Spinal cord (tissue), 10 donors: Measurements from ENCODE around the gene NRAS. TPM values are rescaled to one million over a fixed set of nuclear protein-coding genes. Genes with fewer than 3 reads are reported as not detected.

Experiments
- DNase-seq, 6 donors: peaks; one replicate each; pipeline versions ENCODE4 v3.0.0 to v3.0.0-alpha.2; 2013 to 2015; ENCODE audit warnings: low spot score in 6 of 6, low read depth in 4 of 6
- H3K27ac ChIP-seq: one replicate; pipeline ENCODE4 v1.5.1; 2013; ENCODE audit warnings: low read depth, low read length, control low read depth
- H3K27me3 ChIP-seq: one replicate; pipeline ENCODE4 v1.6.1; 2013; ENCODE audit warnings: low read length; ENCODE audit not compliant: control insufficient read depth, insufficient read depth
- H3K36me3 ChIP-seq: one replicate; pipeline ENCODE4 v1.6.1; 2013; ENCODE audit warnings: low read length; ENCODE audit not compliant: control insufficient read depth, insufficient read depth
- H3K4me1 ChIP-seq: one replicate; pipeline ENCODE4 v1.6.1; 2013; ENCODE audit warnings: low read length; ENCODE audit not compliant: control insufficient read depth, insufficient read depth
- H3K4me3 ChIP-seq: one replicate; pipeline ENCODE4 v1.5.1; 2013; ENCODE audit warnings: low read depth, low read length, control low read depth
- H3K9me3 ChIP-seq: one replicate; pipeline ENCODE4 v1.6.1; 2013; ENCODE audit warnings: low read length; ENCODE audit not compliant: control insufficient read depth, insufficient read depth
- whole genome bisulfite sequencing: methylation state at CpG from one replicate; pipeline ENCODE4 v1.1.5; 2013; ENCODE audit warnings: missing lambda C conversion rate; ENCODE audit not compliant: insufficient coverage; 5-methylcytosine and 5-hydroxymethylcytosine counted together
- long read RNA-seq, 4 donors: transcript quantifications; one replicate each; lab custom pipeline, GENCODE V29; 2026
- polyA plus RNA-seq, 2 donors: library from polyadenylated mRNA; unstranded; fragments of 120-200 nt; gene quantifications; one replicate each; pipeline ENCODE4 v1.2.1, GENCODE V29; 2013; ENCODE audit not compliant: insufficient read length in 2 of 2
- total RNA-seq, 2 donors: library from RNA; depleted of rRNA in 1 of 2; stranded (reverse); fragments of 120-200 nt in 1 of 2; fragments of >200 nt in 1 of 2; gene quantifications; one replicate each; pipeline versions ENCODE4 v1.2.3 to v1.2.4, GENCODE V29; 2013 to 2014
- donor health status: healthy.

Gene NRAS
- 10 to 100 TPM; 47.5 to 53.0 TPM for total RNA-seq
- 10 to 100 TPM; 35.8 to 54.1 TPM for polyA plus RNA-seq
- long read RNA-seq, donor 1, full-length matches to known transcripts: 32 of 48 reads
- long read RNA-seq, donor 1, partial matches to known transcripts: 16 of 48 reads
- long read RNA-seq, donor 1, other reads (novel, unspliced or antisense): 0 of 48 reads
- long read RNA-seq, donor 2, full-length matches to known transcripts: 21 of 27 reads
- long read RNA-seq, donor 2, partial matches to known transcripts: 6 of 27 reads
- long read RNA-seq, donor 2, other reads (novel, unspliced or antisense): 0 of 27 reads
- long read RNA-seq, donor 3, full-length matches to known transcripts: 34 of 34 reads
- long read RNA-seq, donor 3, partial matches to known transcripts: 0 of 34 reads
- long read RNA-seq, donor 3, other reads (novel, unspliced or antisense): 0 of 34 reads
- long read RNA-seq, donor 4, full-length matches to known transcripts: 20 of 63 reads
- long read RNA-seq, donor 4, partial matches to known transcripts: 43 of 63 reads
- long read RNA-seq, donor 4, other reads (novel, unspliced or antisense): 0 of 63 reads

GRCh38 chr1:114716304-114717170 lies at the start of gene NRAS:
Gene NRAS (minus strand): TSS chr1:114716771. CDS start chr1:114716160, 611 bp downstream.
- H3K4me1 ChIP-seq: no peaks in the 10 kb centered on the region
- WGBS: under 1% methylated on average over 34 of the region's 38 CpGs
- peak within 1 kb of the TSS; percentile 95 for H3K4me3 ChIP-seq
- peaks cover 24% of the 10 kb centered on the region for H3K36me3 ChIP-seq
- peak; percentile 82 to 98 (median 92) for DNase-seq
- H3K27me3 ChIP-seq: no peaks in the 10 kb centered on the region
- H3K9me3 ChIP-seq: no peaks in the 10 kb centered on the region
- peak within 1 kb of the TSS; percentile 89 for H3K27ac ChIP-seq

GRCh38 chr1:114764689-114765088 lies 48.1 kb upstream of the NRAS start:
- Histone ChIP-seq H3K27me3 (no peaks in the 10 kb centered on the region), H3K4me3 (no peak overlapping the region), H3K27ac (no peak overlapping the region), H3K4me1 (no peaks in the 10 kb centered on the region), H3K9me3 (no peaks in the 10 kb centered on the region), H3K36me3 (peaks cover 4% of the 10 kb centered on the region)
- DNase-seq: no peak
- WGBS: 100% methylated on average over 3 of the region's 4 CpGs

- H3K4me1 ChIP-seq: peaks cover 13% of the 10 kb centered on the region
- peak overlapping the region; percentile 100 for H3K4me3 ChIP-seq
- H3K27me3 ChIP-seq: no peaks in the 10 kb centered on the region
- peak in 1 of 6 donors; percentile 4 for DNase-seq
- H3K27ac ChIP-seq: peak overlapping the region; percentile 100
- 0% methylated on average over 1 of the region's 6 CpGs for WGBS
- no peaks in the 10 kb centered on the region for H3K36me3 ChIP-seq
- H3K9me3 ChIP-seq: no peaks in the 10 kb centered on the region
These were observed 41.8 kb upstream of the NRAS start for GRCh38 chr1:114758256-114758832.

GRCh38 chr1:114757455-114758255 lies 41.1 kb upstream of the NRAS start, which contains the start of gene CSDE1:
Gene CSDE1 (minus strand): TSS chr1:114757984. CDS start chr1:114739890, 18,094 bp downstream.
- H3K27me3 ChIP-seq: no peaks in the 10 kb centered on the region
- WGBS: under 1% methylated on average over 47 of the region's 50 CpGs
- H3K4me1 ChIP-seq: peaks cover 14% of the 10 kb centered on the region

GRCh38 chr1:114756949-114757454 lies 40.4 kb upstream of the NRAS start:
- H3K27ac ChIP-seq: peak overlapping the region; percentile 100
- DNase-seq: peak in 1 of 6 donors; percentile 5
- no peaks in the 10 kb centered on the region for H3K27me3 ChIP-seq
- peak overlapping the region; percentile 100 for H3K4me3 ChIP-seq
- no peaks in the 10 kb centered on the region for H3K9me3 ChIP-seq
- H3K4me1 ChIP-seq: peaks cover 14% of the 10 kb centered on the region
- 0% methylated on average over 8 of the region's 17 CpGs for WGBS
- no peaks in the 10 kb centered on the region for H3K36me3 ChIP-seq

More at GRCh38 chr1:114757455-114758255, 41.1 kb upstream of the NRAS start, which contains the start of gene CSDE1:
- no peaks in the 10 kb centered on the region for H3K9me3 ChIP-seq
- peak; percentile 94 to 100 (median 97) for DNase-seq
- peak within 1 kb of the TSS; percentile 100 for H3K4me3 ChIP-seq
- peak within 1 kb of the TSS; percentile 100 for H3K27ac ChIP-seq
- no peaks in the 10 kb centered on the region for H3K36me3 ChIP-seq

GRCh38 chr1:114756009-114756892 lies 39.7 kb upstream of the NRAS start:
- 21% methylated on average over 7 of the region's 14 CpGs for WGBS
- Histone ChIP-seq H3K4me1 (peaks cover 14% of the 10 kb centered on the region), H3K9me3 (no peaks in the 10 kb centered on the region), H3K27ac (no peak overlapping the region), H3K36me3 (no peaks in the 10 kb centered on the region), H3K27me3 (no peaks in the 10 kb centered on the region), H3K4me3 (peak overlapping the region; percentile 100)
- DNase-seq: no peak

- Histone ChIP-seq H3K4me1 (peaks cover 14% of the 10 kb centered on the region), H3K4me3 (no peak overlapping the region), H3K36me3 (no peaks in the 10 kb centered on the region), H3K27ac (no peak overlapping the region), H3K9me3 (no peaks in the 10 kb centered on the region), H3K27me3 (no peaks in the 10 kb centered on the region)
- DNase-seq: no peak
- 80% methylated on average over 2 of the region's 7 CpGs for WGBS
These were observed 38.7 kb upstream of the NRAS start for GRCh38 chr1:114755006-114755931.
